HG02840 (cell line): ENCODE measurements around the gene NOP56.

Experiments used
- ATAC-seq: cut with Tn5 transposase; IDR thresholded peaks from one replicate; pipeline ENCODE4 v1.9.1; 2021; ENCODE audit warnings: mild to moderate bottlenecking, moderate library complexity, moderate number of reproducible peaks; ENCODE audit not compliant: unreplicated experiment, low FRiP score

NOP56 gene

GRCh38 chr20:2698912-2699311, 46.5 kb downstream of the NOP56 start:
- ATAC-seq: no peak

DNA sequence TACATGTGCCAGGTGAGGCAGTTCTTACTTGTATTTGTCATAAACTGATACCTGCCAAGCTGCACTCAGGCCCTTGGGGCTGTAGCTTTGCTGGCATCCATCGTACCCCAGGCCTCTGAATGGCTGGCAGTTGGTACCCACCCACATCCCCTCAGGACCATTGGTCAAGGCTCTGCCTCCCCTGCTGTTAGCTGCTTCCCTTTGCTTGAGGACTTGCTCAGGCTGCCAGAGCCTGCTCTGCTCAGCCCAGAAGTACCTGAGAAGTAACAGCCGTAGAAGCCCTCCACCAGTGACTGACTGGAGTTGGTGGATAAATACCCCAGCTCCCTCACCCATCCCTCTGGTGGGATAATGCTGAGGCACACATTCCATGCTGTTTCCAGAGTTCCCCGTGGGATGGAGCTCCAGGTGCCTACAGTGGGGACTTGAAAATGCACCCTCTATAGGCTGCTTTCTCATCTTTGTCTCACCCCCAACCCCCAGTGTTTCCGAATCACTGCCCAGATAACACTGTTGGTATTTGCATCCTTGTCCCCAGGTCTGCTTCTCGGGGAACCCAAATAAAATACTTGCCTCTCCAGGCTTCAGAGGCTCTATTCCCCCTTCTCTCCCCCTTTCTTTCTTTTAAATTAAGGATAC, 47.5 kb downstream of the NOP56 start:
- no peak for ATAC-seq

DNA sequence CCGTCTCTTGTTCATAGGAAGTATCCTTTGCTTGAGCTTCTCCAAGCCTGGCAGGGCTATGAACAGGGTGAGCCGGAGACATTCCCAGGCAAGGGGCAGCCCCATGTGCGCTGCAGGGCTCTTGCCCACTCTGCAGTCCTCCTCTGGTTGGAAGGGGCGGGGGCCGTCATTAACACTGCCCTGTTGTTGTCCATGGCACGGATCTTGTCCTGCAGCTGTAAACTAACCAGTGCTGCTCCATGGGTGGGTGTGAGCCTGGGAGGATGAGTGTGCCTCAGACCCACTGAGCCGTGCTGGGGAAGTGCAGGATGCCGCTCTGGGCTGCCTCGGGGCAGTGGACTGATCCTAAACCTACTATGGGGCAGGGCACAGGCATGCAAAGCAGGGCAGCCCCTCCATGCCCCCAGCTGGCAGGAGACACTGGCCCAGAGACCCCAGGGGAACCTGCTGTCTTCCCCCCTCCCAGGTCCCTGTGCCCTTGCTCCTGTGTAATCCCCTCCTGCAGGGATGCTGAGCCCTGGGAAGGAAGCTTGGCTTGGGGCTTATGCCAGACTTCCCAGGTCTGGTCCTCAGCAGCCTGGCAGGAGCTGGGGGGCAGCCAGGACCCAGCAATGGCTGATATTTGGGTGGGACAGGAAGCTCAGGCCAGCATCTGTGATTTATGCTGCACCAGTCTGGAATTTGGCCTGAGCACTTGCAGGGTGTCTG, 48.6 kb downstream of the NOP56 start:
- no peak for ATAC-seq

- ATAC-seq: no peak
Observed at GRCh38 chr20:2701671-2702081, 49.2 kb downstream of the NOP56 start.

DNA sequence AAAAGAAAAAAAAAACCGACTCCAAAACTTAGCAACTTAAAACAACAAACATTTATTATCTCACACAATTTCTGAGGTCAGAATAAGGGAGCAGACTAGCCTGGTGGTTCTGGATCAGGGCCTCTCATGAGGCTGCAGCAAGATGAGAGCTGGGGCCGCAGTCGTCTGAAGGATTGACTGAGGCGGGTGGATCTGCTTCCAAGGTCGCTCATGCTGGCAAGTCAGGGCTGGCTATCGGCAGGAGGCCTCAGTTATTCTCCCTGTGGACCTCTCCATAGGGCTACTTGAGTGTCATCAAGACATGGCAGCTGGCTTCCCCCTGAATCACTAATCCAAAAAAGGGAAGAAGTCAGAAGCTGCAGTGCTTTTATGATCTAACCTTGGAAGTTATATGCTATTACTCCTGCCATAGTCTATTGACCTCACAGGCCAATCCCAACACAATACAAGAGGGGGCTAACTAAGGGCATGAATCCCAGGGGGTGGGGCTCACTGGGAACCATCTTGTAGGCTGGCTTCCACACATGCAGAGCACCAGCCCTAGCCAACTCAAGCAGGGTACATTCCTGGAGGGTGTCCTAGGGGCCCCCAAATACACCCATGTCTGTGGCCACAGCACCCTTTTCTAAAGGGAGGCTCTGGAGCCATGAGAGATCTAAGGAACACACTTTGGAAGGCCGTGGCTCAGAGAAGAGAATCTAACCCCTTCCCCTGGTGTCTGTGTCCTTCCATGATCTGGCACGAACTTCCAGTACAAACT, 51.5 kb downstream of the NOP56 start:
- no peak for ATAC-seq

GRCh38 chr20:2705931-2706645, 53.7 kb downstream of the NOP56 start:
- no peak for ATAC-seq

GRCh38 chr20:2706688-2707352, 54.4 kb downstream of the NOP56 start:
- ATAC-seq: no peak

- ATAC-seq: no peak
Observed at GRCh38 chr20:2707353-2708072, 55.1 kb downstream of the NOP56 start.
